GM13977 (cell line): ENCODE results near the gene KCNIP2.

Experiments
- DNase-seq: peaks from one replicate; pipeline ENCODE4 v3.0.0; 2012; ENCODE audit warnings: low spot score
- CTCF ChIP-seq: IDR thresholded peaks from 2 replicates; pipeline ENCODE4 v1.5.1; 2012; ENCODE audit warnings: mild to moderate bottlenecking, control low read depth; ENCODE audit not compliant: insufficient read depth; ENCODE audit errors: extremely low read depth, missing control alignments
- in situ Hi-C: fragments of 300-500 bp; cut with MboI; formaldehyde crosslinking; loops from one replicate; pipeline ENCODE4 v1.12.0; 2022; ENCODE audit warnings: low sequenced_read_pairs, low pct_unique_long_range_greater_than_20kb, mixed read lengths, inconsistent platforms; ENCODE audit not compliant: unreplicated experiment

The KCNIP2 gene

DNA sequence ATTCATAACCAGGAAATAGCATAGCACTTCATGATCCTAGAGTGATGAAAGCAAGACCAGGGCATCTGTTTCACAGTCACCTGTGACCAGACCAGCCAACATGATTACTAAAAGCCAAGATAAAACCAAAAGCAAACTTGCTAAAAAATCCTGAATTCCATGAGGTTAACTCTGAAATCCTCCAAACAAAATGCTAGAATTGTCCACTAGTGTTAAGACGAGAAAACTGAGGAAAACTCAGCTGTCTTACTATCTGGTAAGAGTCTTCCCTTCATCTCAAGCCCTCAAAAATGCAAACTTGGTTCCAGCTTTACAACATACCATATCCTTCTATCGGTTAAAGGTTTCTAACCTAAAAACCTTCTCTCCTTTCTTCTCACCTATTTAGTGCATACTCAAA is 59.0 kb downstream of the KCNIP2 start:
- no peak for TF ChIP-seq CTCF
- no peak for DNase-seq
- in situ Hi-C loops = loop anchor here (5.0 kb wide), 1 partner anchor 182 kb away; no protein-coding TSS in a partner anchor

- no peak for TF ChIP-seq CTCF
- DNase-seq = peak; percentile 13
- in situ Hi-C loops = loop anchor here (5.0 kb wide), 1 partner anchor 181 kb away; no protein-coding TSS in a partner anchor
Observed at GRCh38 chr10:101783736-101784118, 59.9 kb downstream of the KCNIP2 start.

DNA sequence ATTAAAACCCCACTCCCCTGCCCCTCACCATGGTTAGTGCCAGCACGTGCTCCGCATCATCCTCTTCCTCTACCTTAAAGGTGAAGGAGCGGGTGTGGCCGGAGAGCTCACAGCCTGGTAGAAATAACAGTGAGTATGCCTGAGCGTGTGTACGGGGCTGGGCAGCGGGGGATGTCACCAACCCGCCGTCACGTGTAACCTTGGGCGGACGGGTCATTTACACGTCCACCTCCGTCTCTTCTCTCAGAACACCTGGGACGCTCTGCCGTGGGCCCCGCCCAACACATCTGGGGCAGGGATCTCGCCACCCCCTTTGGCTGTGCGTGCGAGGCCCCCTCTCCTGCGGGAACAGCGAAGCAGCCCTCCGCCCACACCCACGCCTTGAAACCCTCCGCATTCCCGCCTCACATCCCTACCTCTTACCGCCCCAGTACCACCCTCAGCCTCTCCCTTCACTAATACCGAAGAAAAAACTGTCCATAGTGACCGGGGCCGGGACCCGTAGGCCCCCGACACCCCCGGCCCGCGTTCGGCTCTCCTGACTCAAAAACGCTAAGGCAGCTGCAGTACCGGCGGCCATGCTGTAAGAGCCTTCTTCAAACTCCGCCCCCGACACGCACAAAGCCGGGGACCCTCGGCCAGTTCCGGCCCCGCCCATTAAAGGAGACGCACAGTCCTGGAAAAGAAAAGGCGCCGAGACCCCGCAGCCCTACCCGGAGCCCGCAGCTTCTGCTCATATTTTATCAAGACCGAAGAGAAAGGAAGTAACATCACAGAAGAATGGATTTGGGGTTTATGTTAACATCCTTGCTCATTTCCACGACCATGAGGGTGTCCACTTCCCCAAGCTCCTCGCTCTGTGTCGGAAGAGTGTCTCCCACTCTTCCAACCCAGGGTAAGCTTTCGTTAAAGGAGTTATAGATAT is 60.5 kb downstream of the KCNIP2 start, which contains the start of gene NPM3:
TSS of gene NPM3 (minus strand) at position 636 of the 925 bp plus-strand sequence. CDS start at position 580, 56 bp downstream.
- in situ Hi-C loops = loop anchor here (5.0 kb wide), 1 partner anchor 181 kb away; no protein-coding TSS in a partner anchor
- no peak for TF ChIP-seq CTCF
- peak; percentile 92 for DNase-seq

GRCh38 chr10:101781984-101782810 is 61.4 kb downstream of the KCNIP2 start:
- in situ Hi-C loops = loop anchor here (5.0 kb wide), 1 partner anchor 180 kb away; no protein-coding TSS in a partner anchor
- peak; percentile 27 for DNase-seq
- TF ChIP-seq CTCF = no peak

DNA sequence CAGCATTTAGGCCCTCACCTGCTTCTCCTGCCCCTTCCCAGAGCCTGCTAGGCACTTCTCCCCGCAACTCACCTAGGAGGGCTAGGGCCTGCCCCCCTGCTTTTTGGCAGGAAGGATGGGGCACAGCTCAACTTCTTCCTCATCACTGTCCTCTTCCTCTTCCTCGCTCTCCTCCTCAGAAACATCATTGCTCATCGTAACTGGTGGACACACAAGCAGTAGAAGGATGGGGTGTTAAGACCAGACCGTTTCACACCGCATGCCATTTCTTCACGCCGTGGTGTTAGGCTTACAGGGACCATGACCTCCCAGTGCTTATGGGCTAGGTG is 62.0 kb downstream of the KCNIP2 start:
- DNase-seq = peak; percentile 13
- in situ Hi-C loops = loop anchor here (5.0 kb wide), 1 partner anchor 179 kb away; no protein-coding TSS in a partner anchor
- TF ChIP-seq CTCF = no peak
